Mammary epithelial cell (primary cell): ENCODE measurements around the gene CNTNAP2.

Source experiments
- CTCF ChIP-seq, 2 donors: IDR thresholded peaks in 1 of 2; conservative IDR thresholded peaks in 1 of 2; 2 replicates each; pipeline ENCODE4 v1.5.1; 2011 to 2012; ENCODE audit warnings: inconsistent platforms in 2 of 2, low read length in 2 of 2, mild to moderate bottlenecking in 2 of 2, control low read depth in 1 of 2, low read depth in 1 of 2; ENCODE audit not compliant: insufficient read depth in 1 of 2; ENCODE audit errors: extremely low read depth in 1 of 2
- EZH2 ChIP-seq: IDR thresholded peaks from 2 replicates; pipeline ENCODE4 v1.6.1; 2012; ENCODE audit warnings: low read length, inconsistent platforms, borderline replicate concordance

- no peak for TF ChIP-seq CTCF (conservative IDR thresholded peaks at IDR 0.05 in 1 of 2, IDR thresholded peaks at IDR 0.05 in 1 of 2; ENCODE audit: extremely low read depth in 1 of 2, insufficient read depth in 1 of 2, low read depth in 1 of 2, low read length in 2 of 2)
- no peak for TF ChIP-seq EZH2
Observed at GRCh38 chr7:147525325-147525724, 1408.7 kb downstream of the CNTNAP2 start.
